ENCODE results near the gene PPP1R36.

- TF ChIP-seq CTCF (conservative IDR thresholded peaks at IDR 0.05; ENCODE audit: low read depth, low read length) = no peak
- no peak for TF ChIP-seq EZH2 (IDR thresholded peaks at IDR 0.05; ENCODE audit: borderline replicate concordance, low read depth, low read length, poor library complexity, severe bottlenecking)
Observed at GRCh38 chr14:64569138-64569631, 19.4 kb downstream of the PPP1R36 start.

All from A673 (cell line).